Gastroesophageal sphincter (tissue), 2 donors: ENCODE results near the gene APMAP.

ENCODE experiments used
- POLR2A ChIP-seq, 2 donors: fragments of 450-650 bp; IDR thresholded peaks; one replicate each; pipeline ENCODE4 v1.6.1; 2017; ENCODE audit warnings: antibody characterized with exemption in 2 of 2, mild to moderate bottlenecking in 2 of 2, moderate library complexity in 1 of 2
- POLR2AphosphoS5 ChIP-seq: sonication (generic); formaldehyde crosslinking; IDR thresholded peaks from one replicate; pipeline ENCODE4 v1.6.1; 2017; ENCODE audit warnings: antibody characterized with exemption

GRCh38 chr20:25041813-25042530, 49.4 kb upstream of the APMAP start:
- TF ChIP-seq POLR2AphosphoS5 (no peak), POLR2A (IDR thresholded peaks at IDR 0.05) (no peak)
